HG03196 (cell line): ENCODE results near the gene ANKRD55.
A peak's percentile ranks its signal among the peaks of the same experiment; 100 is the strongest.
"Not testable (repeated sequence)": the region's sequence is repeated elsewhere in the genome, so short reads cannot be mapped to it uniquely, and the experiment has no call there.

Source experiments
- ATAC-seq: cut with Tn5 transposase; IDR thresholded peaks from one replicate; pipeline ENCODE4 v1.9.1; 2021; ENCODE audit not compliant: unreplicated experiment

The ANKRD55 gene

DNA sequence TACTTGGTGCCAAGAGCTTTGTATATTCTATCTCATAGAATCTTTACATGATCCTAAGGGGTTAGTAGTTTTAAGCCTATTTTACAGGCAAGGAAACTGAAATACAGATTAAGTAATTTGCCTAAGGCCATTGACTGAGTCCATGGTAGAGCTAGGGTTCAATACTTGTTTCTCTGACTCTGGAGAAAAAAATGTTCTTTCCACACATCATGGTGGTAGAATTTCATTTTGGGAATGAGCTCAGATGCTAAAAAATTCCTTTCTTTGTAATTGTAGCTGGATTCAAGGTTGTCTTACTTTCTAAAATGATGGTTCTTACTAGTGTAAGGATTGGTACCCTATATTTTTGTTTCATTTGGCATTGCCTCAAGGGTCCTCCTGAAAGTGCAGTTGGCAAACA, 86.0 kb downstream of the ANKRD55 start:
- ATAC-seq, result no peak

DNA sequence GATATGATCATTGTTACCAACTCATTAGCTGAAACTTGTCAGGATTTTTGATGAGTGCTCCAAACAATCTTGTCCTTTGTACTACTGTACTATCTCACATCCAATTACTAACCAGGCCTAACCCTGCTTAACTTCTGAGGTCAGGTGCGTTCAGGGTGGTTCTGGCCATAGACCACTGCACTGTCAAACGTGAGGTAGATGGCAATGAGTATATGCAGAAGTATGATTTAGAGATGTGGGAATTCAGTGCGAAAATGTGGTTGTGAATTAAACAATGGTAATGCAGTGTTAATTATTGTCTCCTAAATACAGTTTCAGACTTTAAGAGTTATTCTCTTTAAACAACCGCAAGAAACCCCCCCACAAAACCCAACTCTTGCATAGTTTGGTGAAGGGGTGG, 86.5 kb downstream of the ANKRD55 start:
- ATAC-seq, result no peak

GRCh38 chr5:56145511-56145910, 87.6 kb downstream of the ANKRD55 start:
- ATAC-seq, result no peak

DNA sequence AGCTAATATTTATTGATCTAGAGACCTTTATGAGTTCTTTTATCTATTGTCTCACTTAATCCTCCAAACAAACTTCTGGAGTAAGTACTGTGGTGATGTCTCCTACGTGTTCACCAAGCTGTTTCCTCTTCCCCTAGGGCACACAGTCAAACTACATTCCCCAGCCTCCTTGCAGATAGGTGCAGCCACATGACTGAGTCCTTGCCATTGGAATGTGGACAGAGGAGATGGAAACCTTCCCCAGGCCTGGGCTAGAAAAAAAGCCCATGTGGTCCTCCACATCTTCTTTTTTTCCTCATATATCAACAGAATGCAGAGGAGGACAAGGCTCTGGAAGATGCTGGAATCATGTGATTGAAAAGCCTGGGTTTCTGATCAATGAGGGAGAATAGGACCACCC, 88.0 kb downstream of the ANKRD55 start:
- ATAC-seq, result no peak

DNA sequence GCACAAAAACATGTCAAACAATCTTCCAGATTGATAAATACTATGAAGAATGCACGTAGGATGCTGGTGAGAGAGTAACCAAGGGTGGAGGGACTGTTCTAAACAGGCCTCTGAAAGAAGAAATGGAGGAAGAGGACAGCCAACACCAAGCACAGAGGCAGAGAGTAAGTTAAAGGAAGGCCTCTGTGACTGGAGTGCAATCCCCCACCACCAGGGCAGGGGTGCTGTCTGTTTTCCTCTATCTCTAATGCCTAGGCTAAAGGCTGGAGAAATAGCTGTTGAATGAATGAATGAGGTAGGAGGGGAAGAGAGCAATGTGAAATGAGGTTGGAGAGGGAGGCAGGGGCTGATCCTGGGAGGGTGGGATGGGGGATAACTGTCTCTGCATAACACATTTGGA, 88.9 kb downstream of the ANKRD55 start:
- no peak for ATAC-seq

GRCh38 chr5:56143373-56143714, 89.8 kb downstream of the ANKRD55 start:
- no peak for ATAC-seq

GRCh38 chr5:56142614-56143372, 90.3 kb downstream of the ANKRD55 start:
- ATAC-seq, result peak; percentile 84

DNA sequence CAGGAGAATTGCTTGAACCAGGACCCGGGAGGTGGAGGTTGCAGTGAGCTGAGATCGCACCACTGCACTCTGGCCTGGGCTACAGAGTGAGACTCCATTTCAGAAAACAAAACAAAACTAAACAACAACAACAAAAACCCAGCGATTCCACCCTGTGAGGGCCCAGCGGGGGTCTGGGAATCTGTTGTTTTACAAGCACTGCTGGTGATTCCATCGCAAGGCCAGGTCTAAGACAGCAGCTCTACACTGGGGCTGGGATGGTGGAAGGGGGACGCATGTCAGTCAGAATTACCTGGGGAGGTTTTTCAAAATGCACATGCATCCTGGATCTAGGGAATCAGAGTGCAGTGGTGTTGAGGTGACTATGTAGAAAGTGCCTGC, 90.9 kb downstream of the ANKRD55 start:
- no peak for ATAC-seq

DNA sequence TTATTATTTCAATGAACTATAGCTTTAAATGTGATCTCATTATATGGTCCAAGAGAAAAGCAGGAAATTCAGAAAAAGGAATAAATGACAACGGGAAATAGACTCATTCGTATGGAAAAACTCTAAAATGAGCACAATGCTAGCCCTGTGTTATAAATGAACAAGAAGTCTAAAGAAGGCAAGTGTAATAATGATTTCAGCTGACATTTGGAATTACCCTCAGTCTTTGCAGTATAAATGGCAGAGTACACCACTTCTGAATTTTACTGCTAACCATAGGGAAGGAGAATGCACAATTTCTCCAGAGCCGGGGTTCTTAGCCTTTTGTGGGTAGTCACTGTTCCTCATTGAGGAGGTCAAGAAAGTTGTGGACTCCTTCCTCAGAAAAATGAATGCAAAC, 93.1 kb downstream of the ANKRD55 start:
- ATAC-seq, result no peak

GRCh38 chr5:56130664-56131063, 102.5 kb downstream of the ANKRD55 start:
- ATAC-seq, result no peak

- no peak for ATAC-seq
Observed at GRCh38 chr5:56129288-56129687, 103.8 kb downstream of the ANKRD55 start.

GRCh38 chr5:56128113-56128512, 105.0 kb downstream of the ANKRD55 start:
- no peak for ATAC-seq

- no peak for ATAC-seq
Observed at GRCh38 chr5:56126487-56127179, 106.5 kb downstream of the ANKRD55 start.

DNA sequence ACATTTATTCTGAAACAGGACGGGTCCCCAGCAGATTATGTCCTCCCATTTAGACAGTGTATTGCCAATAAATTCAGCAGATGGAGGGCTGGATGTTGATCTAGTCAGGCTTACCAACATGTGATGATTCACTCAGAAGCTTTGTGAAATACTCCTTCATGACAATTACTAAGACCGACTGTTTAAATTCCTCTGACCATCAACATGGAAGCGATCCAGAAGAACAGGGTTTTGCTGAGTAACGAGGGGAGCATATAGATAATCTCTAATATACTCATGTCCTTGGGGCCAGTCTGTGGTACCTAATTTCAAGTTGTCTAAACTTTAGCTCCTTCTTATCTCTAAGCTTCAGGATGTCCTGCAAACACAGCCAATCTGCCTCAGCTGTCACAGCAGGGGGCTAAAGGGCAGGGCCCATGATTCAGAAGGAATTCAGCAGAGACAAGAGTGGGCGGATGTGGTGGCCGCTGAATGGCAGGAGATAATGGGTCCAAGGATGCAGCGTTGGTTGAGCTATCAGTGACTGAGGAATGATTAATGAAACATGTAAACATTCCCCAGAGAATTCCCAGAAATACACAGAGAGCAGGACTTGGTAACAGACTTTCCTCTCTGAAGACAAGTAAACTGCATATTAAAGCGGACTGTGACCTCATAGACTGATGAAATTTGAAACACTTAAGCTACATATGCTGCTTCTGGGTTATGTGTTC, 109.4 kb downstream of the ANKRD55 start:
- no peak for ATAC-seq

DNA sequence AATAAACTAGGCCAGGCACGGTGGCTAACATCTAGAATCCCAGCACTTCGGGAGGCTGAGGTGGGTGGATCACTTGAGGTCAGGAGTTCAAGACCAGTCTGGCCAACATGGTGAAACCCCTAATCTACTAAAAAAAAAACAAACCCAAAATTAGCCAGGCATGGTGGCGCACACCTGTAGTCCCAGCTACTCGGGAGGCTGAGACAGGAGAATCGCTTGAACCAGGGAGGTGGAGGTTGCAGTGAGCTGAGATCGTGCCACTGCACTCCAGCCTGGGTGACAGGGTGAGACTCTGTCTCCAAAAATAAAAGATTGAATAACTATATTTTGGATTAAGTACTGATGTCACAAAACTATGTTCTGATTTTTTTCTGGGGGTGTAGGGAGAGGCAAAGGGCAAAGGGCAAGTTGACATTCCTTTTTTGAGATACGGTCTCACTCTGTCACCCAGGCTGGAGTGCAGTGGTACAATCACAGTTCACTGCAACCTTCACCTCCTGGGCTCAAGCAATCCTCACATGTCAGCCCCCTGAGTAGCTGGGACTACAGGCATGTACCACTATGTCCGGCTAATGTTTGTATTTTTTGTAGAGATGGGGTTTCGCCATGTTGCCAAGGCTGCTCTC, 110.7 kb downstream of the ANKRD55 start:
- not testable (repeated sequence) for ATAC-seq

DNA sequence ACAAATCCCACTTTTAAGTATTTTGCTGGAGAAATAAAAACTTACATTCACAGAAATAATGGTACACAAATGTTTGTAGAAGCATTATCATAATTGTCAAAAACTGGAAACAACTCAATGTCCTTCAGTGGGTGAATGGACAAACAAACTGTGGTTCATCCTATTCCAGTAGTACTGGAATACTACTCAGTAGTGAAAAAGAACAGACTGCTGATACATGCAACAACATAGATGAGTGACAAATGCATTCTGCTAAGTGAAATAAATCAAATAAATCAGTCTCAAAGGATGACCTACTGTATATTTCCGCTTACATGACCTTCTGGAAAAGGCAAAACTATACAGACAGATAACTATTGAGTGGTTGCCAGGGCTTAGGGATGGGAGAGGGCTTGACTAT, 114.1 kb downstream of the ANKRD55 start:
- no peak for ATAC-seq

- ATAC-seq, result no peak
Observed at GRCh38 chr5:56116599-56117141, 116.5 kb downstream of the ANKRD55 start.

- no peak for ATAC-seq
Observed at GRCh38 chr5:56115589-56115988, 117.5 kb downstream of the ANKRD55 start.

DNA sequence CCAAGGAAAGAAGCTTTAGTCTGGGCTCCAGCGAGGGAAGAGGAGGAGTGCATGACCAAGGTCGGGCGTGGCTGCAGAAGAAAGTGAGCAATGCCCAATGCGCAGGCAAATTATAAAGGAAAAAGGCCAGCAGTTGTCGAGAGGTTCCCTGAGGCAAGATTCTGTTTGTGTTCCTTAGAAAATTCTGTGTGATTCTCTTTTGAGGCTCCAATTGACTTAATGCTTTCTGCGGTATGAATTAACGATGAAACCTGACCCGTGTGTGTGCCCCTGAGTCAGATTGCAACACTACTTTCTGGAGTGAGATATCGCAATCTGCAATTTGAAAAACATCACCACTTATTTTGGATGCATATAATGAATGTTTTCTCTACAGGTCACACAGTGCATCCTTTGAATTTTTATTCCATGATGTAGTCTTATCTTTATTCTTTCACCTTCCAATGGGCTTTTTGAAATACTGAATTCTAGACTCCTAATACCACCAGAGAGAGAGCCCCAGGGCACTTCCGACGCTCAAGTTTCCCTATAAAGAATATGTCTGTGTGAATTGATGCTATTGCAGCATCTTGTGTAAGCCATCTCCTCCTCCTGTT, 120.5 kb downstream of the ANKRD55 start:
- ATAC-seq, result no peak

DNA sequence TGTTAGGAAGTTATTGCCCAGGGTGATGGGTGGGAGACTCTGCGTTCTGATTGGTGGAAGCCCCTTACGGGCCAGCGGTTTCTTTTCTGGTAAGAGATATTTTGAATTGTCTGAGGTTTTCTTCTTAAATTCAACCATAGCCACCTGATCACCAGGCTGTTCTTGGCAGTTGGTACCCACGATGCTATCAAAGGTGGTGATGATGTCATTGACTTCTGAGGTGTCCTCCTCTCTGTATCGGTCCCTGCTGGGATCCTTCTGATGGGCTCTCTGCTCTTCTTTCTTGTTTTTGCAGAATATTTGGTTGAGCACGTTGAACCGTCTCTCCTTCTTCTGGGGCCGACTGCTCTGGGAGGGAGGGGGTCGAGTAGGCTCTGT, 121.7 kb downstream of the ANKRD55 start:
- ATAC-seq, result no peak
